ENCODE measurements around the gene CDK7.

DNA sequence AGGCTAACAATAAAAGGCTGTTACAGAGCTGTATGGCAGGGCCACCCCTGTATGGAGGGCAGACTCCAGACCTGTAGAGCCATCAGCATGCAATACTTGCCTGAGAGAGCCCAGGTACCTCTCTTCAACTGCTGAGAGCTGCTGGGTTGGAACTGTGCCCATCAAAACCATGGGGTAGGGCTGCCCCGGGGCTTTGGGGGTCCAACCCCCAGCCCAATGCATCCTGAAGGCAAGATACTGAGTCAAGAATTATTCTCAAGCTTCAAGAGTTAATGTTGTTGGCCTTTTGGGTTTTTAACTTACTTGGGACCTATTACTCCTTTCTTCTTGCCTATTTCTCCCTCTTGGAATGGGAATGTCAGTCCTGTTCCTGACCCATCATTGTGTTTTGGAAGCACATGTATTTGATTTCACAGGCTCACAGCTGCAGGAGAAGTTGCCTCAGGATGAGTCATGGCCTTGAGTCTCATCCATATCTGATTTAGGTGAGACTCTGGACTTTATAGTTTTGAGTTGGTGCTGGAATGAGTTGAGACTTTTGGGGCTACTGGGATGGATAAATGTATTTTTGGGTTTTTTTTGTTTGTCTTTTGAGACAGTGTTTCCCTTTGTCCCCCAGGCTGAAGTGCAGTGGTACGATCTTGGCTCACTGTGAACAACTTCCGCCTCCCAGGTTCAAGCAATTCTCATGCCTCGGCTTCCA is 21.0 kb upstream of the CDK7 start:
- TF ChIP-seq RFX5 (IDR thresholded peaks at IDR 0.05; ENCODE audit: low read length): no peak
- TF ChIP-seq POLR2AphosphoS5 (IDR thresholded peaks at IDR 0.05; ENCODE audit: low read depth, low read length): peak; percentile 15; the same call in 1 of the 2 replicates
- TF ChIP-seq, protein P1, sequence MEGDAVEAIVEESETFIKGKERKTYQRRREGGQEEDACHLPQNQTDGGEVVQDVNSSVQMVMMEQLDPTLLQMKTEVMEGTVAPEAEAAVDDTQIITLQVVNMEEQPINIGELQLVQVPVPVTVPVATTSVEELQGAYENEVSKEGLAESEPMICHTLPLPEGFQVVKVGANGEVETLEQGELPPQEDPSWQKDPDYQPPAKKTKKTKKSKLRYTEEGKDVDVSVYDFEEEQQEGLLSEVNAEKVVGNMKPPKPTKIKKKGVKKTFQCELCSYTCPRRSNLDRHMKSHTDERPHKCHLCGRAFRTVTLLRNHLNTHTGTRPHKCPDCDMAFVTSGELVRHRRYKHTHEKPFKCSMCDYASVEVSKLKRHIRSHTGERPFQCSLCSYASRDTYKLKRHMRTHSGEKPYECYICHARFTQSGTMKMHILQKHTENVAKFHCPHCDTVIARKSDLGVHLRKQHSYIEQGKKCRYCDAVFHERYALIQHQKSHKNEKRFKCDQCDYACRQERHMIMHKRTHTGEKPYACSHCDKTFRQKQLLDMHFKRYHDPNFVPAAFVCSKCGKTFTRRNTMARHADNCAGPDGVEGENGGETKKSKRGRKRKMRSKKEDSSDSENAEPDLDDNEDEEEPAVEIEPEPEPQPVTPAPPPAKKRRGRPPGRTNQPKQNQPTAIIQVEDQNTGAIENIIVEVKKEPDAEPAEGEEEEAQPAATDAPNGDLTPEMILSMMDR (IDR thresholded peaks at IDR 0.05): no peak
- no peak for TF ChIP-seq RAD21 (IDR thresholded peaks at IDR 0.05; ENCODE audit: low read length)
- TF ChIP-seq GATA2 (CRISPR knock-in tag; IDR thresholded peaks at IDR 0.05): no peak

All from SK-N-SH (cell line).